HG02938 (cell line): ENCODE results near the gene LAPTM5.

Source experiments
- ATAC-seq: cut with Tn5 transposase; IDR thresholded peaks from one replicate; pipeline ENCODE4 v1.9.1; 2021; ENCODE audit warnings: mild to moderate bottlenecking, moderate library complexity; ENCODE audit not compliant: unreplicated experiment

Gene LAPTM5

DNA sequence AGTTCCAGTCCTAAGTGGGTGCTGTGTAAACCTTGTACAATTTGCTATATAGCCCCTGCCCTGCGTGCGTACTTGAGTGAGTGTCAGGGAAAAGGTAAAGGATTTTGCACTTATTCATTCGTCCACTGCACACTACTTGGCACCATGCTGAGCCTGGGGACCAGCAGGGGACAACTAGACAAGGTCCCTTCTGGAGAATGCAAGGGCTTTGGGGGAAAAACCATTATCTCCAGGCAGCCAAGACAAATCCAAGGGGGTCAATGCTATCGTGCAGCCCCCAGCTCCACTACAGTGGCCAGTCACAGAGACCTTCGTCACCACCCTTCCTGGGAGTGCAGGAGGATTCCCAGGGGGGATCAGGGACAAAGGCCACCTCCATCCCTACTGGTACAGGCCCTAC, 73.9 kb downstream of the LAPTM5 start:
- ATAC-seq, result no peak
